H9 (cell line): ENCODE results near the gene ZMIZ1. TPM values are rescaled to one million over a fixed set of nuclear protein-coding genes. Genes with fewer than 3 reads are reported as not detected.

ENCODE experiments used
- DNase-seq: peaks from one replicate; pipeline ENCODE4 v3.0.0-alpha.2; 2017
- H2AFZ ChIP-seq: one replicate; pipeline ENCODE4 v1.6.1; 2013; ENCODE audit warnings: mild to moderate bottlenecking, low read length, control low read depth, moderate library complexity
- H2AK5ac ChIP-seq: 2 replicates; pipeline ENCODE4 v1.6.1; 2013; ENCODE audit warnings: low read length, control low read depth, mixed read lengths; ENCODE audit not compliant: insufficient read length
- H2BK120ac ChIP-seq: one replicate; pipeline ENCODE4 v1.6.1; 2013; ENCODE audit warnings: low read depth, mild to moderate bottlenecking, low read length, control low read depth, inconsistent platforms; ENCODE audit not compliant: poor library complexity, severe bottlenecking
- H2BK12ac ChIP-seq: 2 replicates; pipeline ENCODE4 v1.6.1; 2013; ENCODE audit warnings: low read length, control low read depth, mixed read lengths, low read depth; ENCODE audit not compliant: insufficient read length
- H2BK15ac ChIP-seq: 2 replicates; pipeline ENCODE4 v1.6.1; 2013; ENCODE audit warnings: low read depth, low read length, control low read depth
- H2BK20ac ChIP-seq: one replicate; pipeline ENCODE4 v1.6.1; 2013; ENCODE audit warnings: low read depth, mild to moderate bottlenecking, low read length, control low read depth, inconsistent platforms; ENCODE audit not compliant: poor library complexity, severe bottlenecking
- H2BK5ac ChIP-seq: 2 replicates; pipeline ENCODE4 v1.6.1; 2013; ENCODE audit warnings: low read length, control low read depth, mixed read lengths; ENCODE audit not compliant: insufficient read length
- H3K14ac ChIP-seq: 2 replicates; pipeline ENCODE4 v1.6.1; 2013; ENCODE audit warnings: low read length, control low read depth; ENCODE audit not compliant: insufficient read depth
- H3K18ac ChIP-seq: 2 replicates; pipeline ENCODE4 v1.6.1; 2013; ENCODE audit warnings: low read depth, mild to moderate bottlenecking, mixed read lengths, low read length, control low read depth; ENCODE audit not compliant: insufficient read length
- H3K23ac ChIP-seq: 2 replicates; pipeline ENCODE4 v1.6.1; 2013; ENCODE audit warnings: low read length, control low read depth, mixed read lengths, low read depth; ENCODE audit not compliant: insufficient read length
- H3K23me2 ChIP-seq: 2 replicates; pipeline ENCODE4 v1.6.1; 2013; ENCODE audit warnings: low read depth, mild to moderate bottlenecking, mixed read lengths, low read length, control low read depth; ENCODE audit not compliant: insufficient read length, poor library complexity, severe bottlenecking
- H3K27ac ChIP-seq: 2 replicates; pipeline ENCODE4 v1.5.1; 2013; ENCODE audit warnings: low read length, control low read depth, mixed read lengths, low read depth; ENCODE audit not compliant: insufficient read length
- H3K27me3 ChIP-seq: 2 replicates; pipeline ENCODE4 v1.6.1; 2013; ENCODE audit warnings: low read length, control low read depth, inconsistent platforms; ENCODE audit not compliant: insufficient read depth
- H3K4ac ChIP-seq: 2 replicates; pipeline ENCODE4 v1.6.1; 2013; ENCODE audit warnings: low read depth, mild to moderate bottlenecking, control low read depth, inconsistent platforms, low read length, moderate library complexity
- H3K4me1 ChIP-seq: 2 replicates; pipeline ENCODE4 v1.6.1; 2013; ENCODE audit warnings: low read length, control low read depth, inconsistent platforms; ENCODE audit not compliant: insufficient read depth
- H3K4me2 ChIP-seq: 2 replicates; pipeline ENCODE4 v1.6.1; 2013; ENCODE audit warnings: low read length, control low read depth, mixed read lengths; ENCODE audit not compliant: insufficient read length, insufficient read depth
- H3K56ac ChIP-seq: 2 replicates; pipeline ENCODE4 v1.6.1; 2013; ENCODE audit warnings: low read depth, mild to moderate bottlenecking, mixed read lengths, low read length, control low read depth; ENCODE audit not compliant: insufficient read length
- H3K79me1 ChIP-seq: 2 replicates; pipeline ENCODE4 v1.6.1; 2013; ENCODE audit warnings: low read depth, mild to moderate bottlenecking, moderate library complexity, low read length, control low read depth, inconsistent platforms; ENCODE audit not compliant: insufficient read depth, poor library complexity, severe bottlenecking
- H3K79me2 ChIP-seq: 2 replicates; pipeline ENCODE4 v1.6.1; 2013; ENCODE audit warnings: low read length, control low read depth, inconsistent platforms; ENCODE audit not compliant: insufficient read depth
- H3K9ac ChIP-seq: 2 replicates; pipeline ENCODE4 v1.6.1; 2013; ENCODE audit warnings: low read length, control low read depth, mixed read lengths; ENCODE audit not compliant: insufficient read length; ENCODE audit errors: extremely low read depth
- H3K9me3 ChIP-seq: one replicate; pipeline ENCODE4 v1.6.1; 2013; ENCODE audit warnings: low read depth, low read length, inconsistent platforms; ENCODE audit not compliant: control insufficient read depth
- H3T11ph ChIP-seq: one replicate; pipeline ENCODE4 v1.6.1; 2013; ENCODE audit warnings: mild to moderate bottlenecking, low read length, control low read depth, inconsistent platforms
- H4K20me1 ChIP-seq: one replicate; pipeline ENCODE4 v1.6.1; 2013; ENCODE audit not compliant: control insufficient read depth, insufficient read length, insufficient read depth
- H4K5ac ChIP-seq: 2 replicates; pipeline ENCODE4 v1.6.1; 2013; ENCODE audit warnings: low read depth, mild to moderate bottlenecking, mixed read lengths, low read length, control low read depth; ENCODE audit not compliant: insufficient read length
- H4K8ac ChIP-seq: replicated peaks from 2 replicates; pipeline ENCODE4 v1.6.1; 2013; ENCODE audit warnings: low read length, control low read depth, mixed read lengths, low read depth; ENCODE audit not compliant: insufficient read length
- H4K91ac ChIP-seq: 2 replicates; pipeline ENCODE4 v1.6.1; 2013; ENCODE audit warnings: low read depth, mild to moderate bottlenecking, moderate library complexity, mixed read lengths, low read length, control low read depth; ENCODE audit not compliant: insufficient read length
- H3K27ac Mint-ChIP-seq, 3 experiments: 2 replicates in 2 of 3; 3 replicates in 1 of 3; pipeline ENCODE4 v1.8.0; 2020 to 2021; ENCODE audit warnings: mixed read lengths in 3 of 3, mild to moderate bottlenecking in 1 of 3, moderate library complexity in 1 of 3
- H3K27me3 Mint-ChIP-seq: 2 replicates; pipeline ENCODE4 v1.8.0; 2021; ENCODE audit warnings: low read depth, mild to moderate bottlenecking, moderate library complexity, mixed read lengths
- H3K36me3 Mint-ChIP-seq, 3 experiments: 2 replicates in 2 of 3; 3 replicates in 1 of 3; pipeline ENCODE4 v1.8.0; 2020 to 2021; ENCODE audit warnings: low read depth in 3 of 3, mixed read lengths in 3 of 3; ENCODE audit not compliant: insufficient read depth in 1 of 3
- H3K4me1 Mint-ChIP-seq, 2 experiments: 2 replicates each; pipeline ENCODE4 v1.8.0; 2020; ENCODE audit warnings: mixed read lengths in 2 of 2
- H3K4me3 Mint-ChIP-seq, 2 experiments: 2 replicates in 1 of 2; 3 replicates in 1 of 2; pipeline ENCODE4 v1.8.0; 2020 to 2021; ENCODE audit warnings: mild to moderate bottlenecking in 2 of 2, mixed read lengths in 2 of 2, moderate library complexity in 1 of 2
- H3K9me3 Mint-ChIP-seq, 2 experiments: 2 replicates in 1 of 2; 3 replicates in 1 of 2; pipeline ENCODE4 v1.8.0; 2020; ENCODE audit warnings: mild to moderate bottlenecking in 2 of 2, mixed read lengths in 2 of 2, moderate library complexity in 1 of 2
- WGBS: extraction: QIAGEN DNeasy Blood & Tissue Kit; methylation state at CpG from one replicate; pipeline ENCODE4 v1.1.7; 2013; ENCODE audit warnings: missing lambda C conversion rate, low lambda C conversion rate, mixed read lengths; ENCODE audit not compliant: insufficient read length; ENCODE audit errors: extremely low coverage; 5-methylcytosine and 5-hydroxymethylcytosine counted together
- total RNA-seq: library from RNA; stranded (reverse); gene quantifications from 2 replicates; pipeline ENCODE4 v1.2.1, GENCODE V29; 2021
- TF ChIP-seq, protein P1 (sequence below): fragments of 200-600 bp; sonication (generic); conservative IDR thresholded peaks from 3 replicates; pipeline ENCODE4 v1.8.0; 2021; ENCODE audit warnings: antibody characterized with exemption, mild to moderate bottlenecking

Gene ZMIZ1
- total RNA-seq, 1 experiment from 2014 or later, result 36.9 TPM

GRCh38 chr10:79300711-79301110, 231.9 kb downstream of the ZMIZ1 start:
- no peaks in the 10 kb centered on the region for H4K20me1 ChIP-seq
- WGBS, result no CpG with 5 or more reads among the region's 24 CpGs
- no peak overlapping the region for H3K4me2 ChIP-seq
- H3K9ac ChIP-seq, result no peak overlapping the region
- H2BK20ac ChIP-seq, result no peak overlapping the region
- no peak overlapping the region for H3T11ph ChIP-seq
- no peak overlapping the region for H3K23ac ChIP-seq
- H2BK15ac ChIP-seq, result no peak overlapping the region
- H4K91ac ChIP-seq, result no peak overlapping the region
- H3K4me3 Mint-ChIP-seq, result no peak overlapping the region
- H3K56ac ChIP-seq, result no peak overlapping the region
- H3K23me2 ChIP-seq, result peaks cover 3% of the 10 kb centered on the region
- no peak overlapping the region for H4K8ac ChIP-seq
- no peak overlapping the region for H3K18ac ChIP-seq
- peak overlapping the region in 1 of 3 experiments; percentile 53; a peak in 2 of 7 replicates for H3K27ac Mint-ChIP-seq
- H4K5ac ChIP-seq, result no peak overlapping the region
- no peak overlapping the region for H3K4ac ChIP-seq
- no peak overlapping the region for H2BK12ac ChIP-seq
- H3K27me3 Mint-ChIP-seq, result no peaks in the 10 kb centered on the region
- no peaks in the 10 kb centered on the region for H3K79me2 ChIP-seq
- no peak overlapping the region for H3K14ac ChIP-seq
- H2BK120ac ChIP-seq, result no peak overlapping the region
- TF ChIP-seq, protein P1, sequence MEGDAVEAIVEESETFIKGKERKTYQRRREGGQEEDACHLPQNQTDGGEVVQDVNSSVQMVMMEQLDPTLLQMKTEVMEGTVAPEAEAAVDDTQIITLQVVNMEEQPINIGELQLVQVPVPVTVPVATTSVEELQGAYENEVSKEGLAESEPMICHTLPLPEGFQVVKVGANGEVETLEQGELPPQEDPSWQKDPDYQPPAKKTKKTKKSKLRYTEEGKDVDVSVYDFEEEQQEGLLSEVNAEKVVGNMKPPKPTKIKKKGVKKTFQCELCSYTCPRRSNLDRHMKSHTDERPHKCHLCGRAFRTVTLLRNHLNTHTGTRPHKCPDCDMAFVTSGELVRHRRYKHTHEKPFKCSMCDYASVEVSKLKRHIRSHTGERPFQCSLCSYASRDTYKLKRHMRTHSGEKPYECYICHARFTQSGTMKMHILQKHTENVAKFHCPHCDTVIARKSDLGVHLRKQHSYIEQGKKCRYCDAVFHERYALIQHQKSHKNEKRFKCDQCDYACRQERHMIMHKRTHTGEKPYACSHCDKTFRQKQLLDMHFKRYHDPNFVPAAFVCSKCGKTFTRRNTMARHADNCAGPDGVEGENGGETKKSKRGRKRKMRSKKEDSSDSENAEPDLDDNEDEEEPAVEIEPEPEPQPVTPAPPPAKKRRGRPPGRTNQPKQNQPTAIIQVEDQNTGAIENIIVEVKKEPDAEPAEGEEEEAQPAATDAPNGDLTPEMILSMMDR, result no peak
- H3K9me3 Mint-ChIP-seq, result no peaks in the 10 kb centered on the region
- no peaks in the 10 kb centered on the region for H3K4me1 ChIP-seq
- H3K4me1 Mint-ChIP-seq, result no peaks in the 10 kb centered on the region
- no peaks in the 10 kb centered on the region for H3K79me1 ChIP-seq
- H3K27me3 ChIP-seq, result no peaks in the 10 kb centered on the region
- H3K36me3 Mint-ChIP-seq, result peaks cover 32 to 86% (median 70%) of the 10 kb centered on the region in 3 experiments
- H3K27ac ChIP-seq, result no peak overlapping the region
- no peak overlapping the region for H2AK5ac ChIP-seq
- no peak overlapping the region for H2BK5ac ChIP-seq
- H2AFZ ChIP-seq, result no peak overlapping the region
- H3K9me3 ChIP-seq, result no peaks in the 10 kb centered on the region
- no peak for DNase-seq
